ENCODE results near the gene LAMA3. TPM values are rescaled to one million over a fixed set of nuclear protein-coding genes. Genes with fewer than 3 reads are reported as not detected.

Gene LAMA3
- total and polyA plus RNA-seq, 2 of the 13 experiments (the other 11 are each of a cell fraction or from before 2014, with no cell fraction given): 0.45 to 2.2 TPM

DNA sequence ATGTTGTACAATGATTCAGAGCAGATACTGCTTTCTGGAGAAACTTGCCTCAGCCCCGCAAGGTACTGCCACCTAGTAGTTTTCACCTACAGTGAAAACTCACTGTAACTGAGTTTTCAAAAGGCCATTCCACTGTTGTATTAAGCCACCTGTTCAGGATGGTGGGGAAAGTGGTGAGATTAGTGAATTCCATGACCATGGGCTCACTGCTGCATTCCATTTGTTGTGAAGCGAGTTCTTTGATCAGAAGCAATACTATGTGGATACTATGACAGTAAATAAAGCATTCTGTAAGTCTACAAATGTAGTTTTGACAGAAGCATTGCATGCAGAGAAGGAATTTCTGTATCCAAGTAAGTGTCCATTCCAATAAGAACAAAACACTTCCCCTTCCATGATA, 113.6 kb downstream of the LAMA3 start:
- ChIA-PET CTCF (ENCODE audit: low intra/inter-chr PET ratio, low total read pairs) (no interaction called here), POLR2A (no interaction called here)
- H3K27me3 ChIP-seq (ENCODE audit: control insufficient read depth in 1 of 2, insufficient read depth in 2 of 2, low read length in 2 of 2): no peaks in the 10 kb centered on the region
- ATAC-seq (no peak), FAIRE-seq (no peak), DNase-seq (ENCODE audit: low spot score) (no peak)
- no peak overlapping the region for H3K4me2 ChIP-seq (ENCODE audit: low read depth, low read length)
- H3K27ac ChIP-seq (ENCODE audit: extremely low read length, insufficient read depth, low read length): no peak overlapping the region
- H3K9me3 ChIP-seq (ENCODE audit: low read length): no peaks in the 10 kb centered on the region
- H3K9ac ChIP-seq (ENCODE audit: insufficient read depth, low read depth, low read length): no peak overlapping the region
- in situ Hi-C loops (cut with HindIII; ENCODE audit: extremely low pct_ligation_motif_present, low pct_unique_long_range_greater_than_20kb) (no loop called here), intact Hi-C loops (cut with micrococcal nuclease; ENCODE audit: unreplicated experiment) (no loop called here)
- 40% methylated on average over 2 of the region's 2 CpGs for WGBS (ENCODE audit: low lambda C conversion rate)
- H3K79me2 ChIP-seq (ENCODE audit: insufficient read depth, low read length): no peaks in the 10 kb centered on the region
- H3K36me3 ChIP-seq (replicated peaks in 1 of 2; ENCODE audit: control insufficient read depth in 1 of 2, insufficient read depth in 2 of 2, low read length in 2 of 2): no peaks in the 10 kb centered on the region
- H4K20me1 ChIP-seq (ENCODE audit: insufficient read depth, low read length): no peaks in the 10 kb centered on the region
- no peaks in the 10 kb centered on the region for H3K4me1 ChIP-seq (ENCODE audit: insufficient read depth, low read length)
- TF ChIP-seq ZNF335 (CRISPR knock-in tag; IDR thresholded peaks at IDR 0.05): no peak
- no peak for TF ChIP-seq NFKB2 (CRISPR knock-in tag; IDR thresholded peaks at IDR 0.05; ENCODE audit: borderline replicate concordance)
- TF ChIP-seq RBFOX2 (IDR thresholded peaks at IDR 0.05; ENCODE audit: low read depth, low read length): no peak
- no peak for TF ChIP-seq JDP2 (CRISPR knock-in tag; IDR thresholded peaks at IDR 0.05; ENCODE audit: borderline replicate concordance)
- no peak overlapping the region for H2AFZ ChIP-seq (ENCODE audit: low read length)
- BruUV-seq (replicated peaks): no TSS peak
- H3K4me3 ChIP-seq (replicated peaks in 1 of 3; ENCODE audit: insufficient read depth in 1 of 3, low read depth in 2 of 3, low read length in 3 of 3): no peak overlapping the region

DNA sequence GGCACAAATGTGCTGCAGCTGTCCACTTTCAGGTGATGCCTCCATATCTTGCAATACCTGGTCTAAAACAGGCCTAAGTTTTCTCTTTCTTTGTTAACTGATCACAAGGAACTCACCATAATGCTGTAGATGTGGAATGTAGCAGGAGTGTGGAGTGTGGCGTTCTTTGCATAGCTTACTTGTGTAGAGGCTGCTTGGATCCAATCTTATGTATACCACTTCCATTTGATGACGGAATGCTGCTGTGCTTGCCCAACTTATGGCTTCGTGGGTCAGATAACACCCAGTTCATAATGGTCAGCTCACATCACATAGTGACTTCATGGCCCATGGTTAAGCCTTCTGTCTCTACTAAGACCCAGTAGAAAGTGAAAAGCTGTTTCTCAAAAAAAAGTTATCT, 114.5 kb downstream of the LAMA3 start:
- Histone ChIP-seq H3K4me2 (ENCODE audit: low read depth, low read length) (no peak overlapping the region), H3K4me3 (replicated peaks in 1 of 3; ENCODE audit: insufficient read depth in 1 of 3, low read depth in 2 of 3, low read length in 3 of 3) (no peak overlapping the region), H3K4me1 (ENCODE audit: insufficient read depth, low read length) (no peaks in the 10 kb centered on the region), H3K9ac (ENCODE audit: insufficient read depth, low read depth, low read length) (no peak overlapping the region), H3K79me2 (ENCODE audit: insufficient read depth, low read length) (no peaks in the 10 kb centered on the region), H3K27ac (ENCODE audit: extremely low read length, insufficient read depth, low read length) (no peak overlapping the region), H3K27me3 (ENCODE audit: control insufficient read depth in 1 of 2, insufficient read depth in 2 of 2, low read length in 2 of 2) (no peaks in the 10 kb centered on the region), H2AFZ (ENCODE audit: low read length) (no peak overlapping the region), H3K9me3 (ENCODE audit: low read length) (no peaks in the 10 kb centered on the region), H4K20me1 (ENCODE audit: insufficient read depth, low read length) (no peaks in the 10 kb centered on the region), H3K36me3 (replicated peaks in 1 of 2; ENCODE audit: control insufficient read depth in 1 of 2, insufficient read depth in 2 of 2, low read length in 2 of 2) (no peaks in the 10 kb centered on the region)
- ATAC-seq (no peak), DNase-seq (ENCODE audit: low spot score) (no peak), FAIRE-seq (no peak)
- in situ Hi-C loops (cut with HindIII; ENCODE audit: extremely low pct_ligation_motif_present, low pct_unique_long_range_greater_than_20kb): no loop called here
- 8% methylated on average over 3 of the region's 3 CpGs for WGBS (ENCODE audit: low lambda C conversion rate)
- no TSS peak for BruUV-seq (replicated peaks)
- ChIA-PET POLR2A (no interaction called here), CTCF (ENCODE audit: low intra/inter-chr PET ratio, low total read pairs) (no interaction called here)
- TF ChIP-seq KAT2B (IDR thresholded peaks at IDR 0.05; ENCODE audit: borderline replicate concordance, low read depth, low read length): no peak
- TF ChIP-seq HNF4A (CRISPR knock-in tag; IDR thresholded peaks at IDR 0.05): no peak
- TF ChIP-seq, protein P1, sequence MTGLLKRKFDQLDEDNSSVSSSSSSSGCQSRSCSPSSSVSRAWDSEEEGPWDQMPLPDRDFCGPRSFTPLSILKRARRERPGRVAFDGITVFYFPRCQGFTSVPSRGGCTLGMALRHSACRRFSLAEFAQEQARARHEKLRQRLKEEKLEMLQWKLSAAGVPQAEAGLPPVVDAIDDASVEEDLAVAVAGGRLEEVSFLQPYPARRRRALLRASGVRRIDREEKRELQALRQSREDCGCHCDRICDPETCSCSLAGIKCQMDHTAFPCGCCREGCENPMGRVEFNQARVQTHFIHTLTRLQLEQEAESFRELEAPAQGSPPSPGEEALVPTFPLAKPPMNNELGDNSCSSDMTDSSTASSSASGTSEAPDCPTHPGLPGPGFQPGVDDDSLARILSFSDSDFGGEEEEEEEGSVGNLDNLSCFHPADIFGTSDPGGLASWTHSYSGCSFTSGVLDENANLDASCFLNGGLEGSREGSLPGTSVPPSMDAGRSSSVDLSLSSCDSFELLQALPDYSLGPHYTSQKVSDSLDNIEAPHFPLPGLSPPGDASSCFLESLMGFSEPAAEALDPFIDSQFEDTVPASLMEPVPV (CRISPR knock-in tag; IDR thresholded peaks at IDR 0.05): no peak
- no peak for TF ChIP-seq ZFP36L1 (CRISPR knock-in tag; IDR thresholded peaks at IDR 0.05)
- intact Hi-C loops (cut with micrococcal nuclease; ENCODE audit: unreplicated experiment): no loop called here
